ENCODE measurements around the gene LRMDA.
"Not testable (repeated sequence)": the region's sequence is repeated elsewhere in the genome, so short reads cannot be mapped to it uniquely, and the experiment has no call there.

The LRMDA gene

GRCh38 chr10:75502838-75503237 is 71.4 kb downstream of the LRMDA start:
- no peak for DNase-seq (ENCODE audit: low spot score)

- no peak for DNase-seq (ENCODE audit: low spot score)
These were observed 73.9 kb downstream of the LRMDA start for GRCh38 chr10:75505293-75505692.

- DNase-seq (ENCODE audit: low spot score) = no peak
These were observed 74.5 kb downstream of the LRMDA start for GRCh38 chr10:75505840-75506506.

- DNase-seq (ENCODE audit: low spot score) = no peak
These were observed 75.5 kb downstream of the LRMDA start for GRCh38 chr10:75506930-75507329.

GRCh38 chr10:75507469-75507868 is 76.0 kb downstream of the LRMDA start:
- no peak for DNase-seq (ENCODE audit: low spot score)

- DNase-seq (ENCODE audit: low spot score) = peak; percentile 99
These were observed 76.9 kb downstream of the LRMDA start for GRCh38 chr10:75508239-75508813.

- DNase-seq (ENCODE audit: low spot score) = peak; percentile 99
These were observed 77.4 kb downstream of the LRMDA start for GRCh38 chr10:75508814-75509306.

- DNase-seq (ENCODE audit: low spot score) = no peak
These were observed 78.3 kb downstream of the LRMDA start for GRCh38 chr10:75509706-75510105.

GRCh38 chr10:75511011-75511410 is 79.6 kb downstream of the LRMDA start:
- no peak for DNase-seq (ENCODE audit: low spot score)

- no peak for DNase-seq (ENCODE audit: low spot score)
These were observed 80.9 kb downstream of the LRMDA start for GRCh38 chr10:75512203-75512933.

GRCh38 chr10:75513292-75513885 is 82.0 kb downstream of the LRMDA start:
- no peak for DNase-seq (ENCODE audit: low spot score)

- no peak for DNase-seq (ENCODE audit: low spot score)
These were observed 83.4 kb downstream of the LRMDA start for GRCh38 chr10:75514830-75515229.

GRCh38 chr10:75516154-75516553 is 84.7 kb downstream of the LRMDA start:
- not testable (repeated sequence) for DNase-seq (ENCODE audit: low spot score)

- not testable (repeated sequence) for DNase-seq (ENCODE audit: low spot score)
These were observed 87.8 kb downstream of the LRMDA start for GRCh38 chr10:75519213-75519612.

GRCh38 chr10:75521194-75521829 is 89.9 kb downstream of the LRMDA start:
- not testable (repeated sequence) for DNase-seq (ENCODE audit: low spot score)

- DNase-seq (ENCODE audit: low spot score) = no peak
These were observed 93.6 kb downstream of the LRMDA start for GRCh38 chr10:75525067-75525466.

- DNase-seq (ENCODE audit: low spot score) = no peak
These were observed 94.2 kb downstream of the LRMDA start for GRCh38 chr10:75525646-75526045.

GRCh38 chr10:75527542-75527941 is 96.1 kb downstream of the LRMDA start:
- DNase-seq (ENCODE audit: low spot score) = no peak

GRCh38 chr10:75528392-75528791 is 97.0 kb downstream of the LRMDA start:
- no peak for DNase-seq (ENCODE audit: low spot score)

GRCh38 chr10:75530299-75530698 is 98.9 kb downstream of the LRMDA start:
- no peak for DNase-seq (ENCODE audit: low spot score)

- DNase-seq (ENCODE audit: low spot score) = no peak
These were observed 100.2 kb downstream of the LRMDA start for GRCh38 chr10:75531571-75532031.
